Measurements from ENCODE around the gene PPP6R3.
"Not testable (repeated sequence)": the region's sequence is repeated elsewhere in the genome, so short reads cannot be mapped to it uniquely, and the experiment has no call there.

The PPP6R3 gene

GRCh38 chr11:68601147-68601546 lies 140.6 kb downstream of the PPP6R3 start:
- DNase-seq (ENCODE audit: low read depth in 3 of 3): no peak

DNA sequence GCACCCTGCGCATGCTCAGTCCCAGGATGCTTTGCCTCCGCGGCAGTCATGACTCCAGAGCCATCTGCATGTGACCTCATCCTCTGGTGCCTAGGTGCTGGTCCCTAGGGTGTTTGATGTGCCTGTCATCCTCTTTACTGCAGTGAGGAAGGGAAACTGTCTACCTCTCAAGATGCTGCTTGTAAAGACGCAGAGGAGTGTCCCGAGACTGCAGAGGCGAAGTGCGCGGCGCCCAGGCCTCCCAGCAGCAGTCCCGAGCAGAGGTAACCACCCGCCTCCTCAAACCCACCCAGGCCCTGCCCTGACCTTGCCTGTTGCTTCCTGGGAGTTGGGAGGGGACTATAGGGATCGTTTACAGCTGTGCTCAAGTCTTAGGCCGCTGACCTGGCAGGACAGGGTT lies 149.2 kb downstream of the PPP6R3 start:
- no peak for DNase-seq (ENCODE audit: low read depth in 3 of 3)

GRCh38 chr11:68610452-68611116 lies 150.0 kb downstream of the PPP6R3 start:
- no peak for DNase-seq (ENCODE audit: low read depth in 3 of 3)

- DNase-seq (ENCODE audit: low read depth in 3 of 3): no peak
Observed at GRCh38 chr11:68615657-68616056, 155.1 kb downstream of the PPP6R3 start.

- no peak for DNase-seq (ENCODE audit: low read depth in 3 of 3)
Observed at GRCh38 chr11:68617925-68618809, 157.6 kb downstream of the PPP6R3 start.

DNA sequence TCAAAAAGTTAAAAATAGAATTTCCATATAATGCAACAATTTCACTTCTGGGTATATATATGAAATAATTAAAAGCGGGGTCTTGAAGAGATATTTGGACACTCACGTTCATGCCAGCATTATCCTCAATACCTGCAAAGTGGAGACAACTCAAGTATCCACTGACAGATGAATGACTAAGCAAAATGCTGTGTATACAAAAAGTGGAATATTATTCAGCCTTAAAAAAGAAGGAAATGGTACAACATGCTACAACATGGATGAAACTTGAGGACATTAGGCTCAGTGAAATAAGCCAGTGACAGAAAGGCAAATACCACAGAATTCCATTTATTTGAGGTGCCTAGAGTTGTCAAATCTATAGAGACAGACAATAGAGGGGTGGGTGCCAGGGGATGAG lies 161.3 kb downstream of the PPP6R3 start:
- DNase-seq (ENCODE audit: low read depth in 3 of 3): no peak

- DNase-seq (ENCODE audit: low read depth in 3 of 3): not testable (repeated sequence)
Observed at GRCh38 chr11:68623706-68624105, 163.2 kb downstream of the PPP6R3 start.

GRCh38 chr11:68625069-68625468 lies 164.5 kb downstream of the PPP6R3 start:
- not testable (repeated sequence) for DNase-seq (ENCODE audit: low read depth in 3 of 3)

GRCh38 chr11:68626236-68626635 lies 165.7 kb downstream of the PPP6R3 start:
- DNase-seq (ENCODE audit: low read depth in 3 of 3): not testable (repeated sequence)

GRCh38 chr11:68628837-68629236 lies 168.3 kb downstream of the PPP6R3 start:
- DNase-seq (ENCODE audit: low read depth in 3 of 3): not testable (repeated sequence)

- not testable (repeated sequence) for DNase-seq (ENCODE audit: low read depth in 3 of 3)
Observed at GRCh38 chr11:68632375-68632774, 171.8 kb downstream of the PPP6R3 start.

- DNase-seq (ENCODE audit: low read depth in 3 of 3): peak in 1 of 3 experiments; percentile 32
Observed at GRCh38 chr11:68632802-68633201, 172.2 kb downstream of the PPP6R3 start.

DNA sequence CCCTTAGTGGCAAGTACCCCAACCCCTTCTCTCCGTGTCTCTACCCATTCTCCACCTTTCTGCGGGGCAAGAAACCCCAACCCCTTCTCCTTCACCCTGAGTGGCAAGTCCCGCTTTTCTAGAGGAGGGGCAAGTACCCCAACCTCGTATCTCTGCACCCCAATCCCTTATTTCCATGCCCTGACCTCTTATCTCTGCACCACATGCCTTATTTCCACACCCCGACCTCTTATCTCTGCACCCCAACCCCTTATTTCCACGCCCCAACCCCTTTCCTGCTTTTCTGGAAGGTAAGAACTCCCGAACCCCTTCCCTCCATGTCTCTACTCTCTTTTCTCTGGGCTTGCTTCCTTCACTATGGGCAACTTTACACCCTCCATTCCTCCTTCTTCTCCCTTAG lies 174.1 kb downstream of the PPP6R3 start:
- not testable (repeated sequence) for DNase-seq (ENCODE audit: low read depth in 3 of 3)

- DNase-seq (ENCODE audit: low read depth in 3 of 3): not testable (repeated sequence)
Observed at GRCh38 chr11:68635172-68635571, 174.6 kb downstream of the PPP6R3 start.

- not testable (repeated sequence) for DNase-seq (ENCODE audit: low read depth in 3 of 3)
Observed at GRCh38 chr11:68635883-68636282, 175.3 kb downstream of the PPP6R3 start.

DNA sequence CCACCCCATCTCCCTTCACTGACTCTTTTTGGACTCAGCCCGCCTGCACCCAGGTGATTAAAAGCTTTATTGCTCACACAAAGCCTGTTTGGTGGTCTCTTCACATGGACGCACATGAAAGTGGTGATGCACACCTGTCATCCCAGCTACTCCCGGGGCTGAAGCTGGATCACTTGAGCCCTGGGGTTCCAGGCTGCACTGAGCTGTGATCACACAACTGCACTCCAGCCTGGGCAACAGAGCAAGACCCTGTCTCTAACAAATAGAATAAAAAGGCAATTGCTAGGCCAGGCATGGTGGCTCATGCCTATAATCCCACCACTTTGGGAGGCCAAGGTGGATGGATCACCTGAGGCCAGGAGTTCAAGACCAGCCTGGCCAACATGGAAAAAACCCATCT lies 178.8 kb downstream of the PPP6R3 start:
- not testable (repeated sequence) for DNase-seq (ENCODE audit: low read depth in 3 of 3)

DNA sequence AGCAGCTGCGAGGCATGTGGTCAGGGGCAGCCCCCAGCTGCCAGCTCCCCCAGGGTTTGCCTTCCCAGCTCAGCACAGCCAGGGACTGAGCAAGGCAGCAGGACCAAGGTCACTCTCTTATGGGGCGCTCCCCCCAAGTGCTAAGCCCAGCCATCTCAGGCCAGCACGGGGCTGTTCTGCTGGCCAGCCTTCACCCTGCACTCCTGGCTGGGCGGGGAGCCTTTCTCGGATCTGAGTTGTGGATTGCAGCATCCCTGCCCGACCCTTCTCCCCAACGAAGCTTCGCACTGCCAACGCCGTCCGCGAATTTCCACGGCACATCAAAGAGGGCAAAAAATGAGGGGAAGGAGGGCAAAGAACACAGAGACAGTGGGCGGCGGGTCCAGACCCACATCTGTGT lies 181.3 kb downstream of the PPP6R3 start:
- DNase-seq (ENCODE audit: low read depth in 3 of 3): no peak

DNA sequence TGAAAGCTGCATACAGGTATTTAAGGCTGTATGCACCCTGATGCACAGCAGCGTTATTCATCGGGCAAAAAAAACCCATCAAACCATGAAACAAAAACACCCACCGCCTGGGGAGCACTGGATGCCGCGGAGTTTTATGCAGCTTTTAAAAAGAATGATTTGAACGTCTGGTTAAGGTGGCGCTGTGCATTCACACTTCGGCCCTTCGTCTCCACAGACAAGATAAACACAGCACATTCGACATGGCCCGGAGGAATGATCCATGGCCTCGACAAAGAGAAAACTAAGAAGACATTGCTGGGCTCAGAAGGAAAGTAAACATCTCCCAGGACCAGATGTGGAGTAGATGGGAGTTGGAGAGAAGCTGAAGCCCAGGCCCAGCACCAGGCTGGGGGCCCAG lies 183.0 kb downstream of the PPP6R3 start:
- no peak for DNase-seq (ENCODE audit: low read depth in 3 of 3)

DNA sequence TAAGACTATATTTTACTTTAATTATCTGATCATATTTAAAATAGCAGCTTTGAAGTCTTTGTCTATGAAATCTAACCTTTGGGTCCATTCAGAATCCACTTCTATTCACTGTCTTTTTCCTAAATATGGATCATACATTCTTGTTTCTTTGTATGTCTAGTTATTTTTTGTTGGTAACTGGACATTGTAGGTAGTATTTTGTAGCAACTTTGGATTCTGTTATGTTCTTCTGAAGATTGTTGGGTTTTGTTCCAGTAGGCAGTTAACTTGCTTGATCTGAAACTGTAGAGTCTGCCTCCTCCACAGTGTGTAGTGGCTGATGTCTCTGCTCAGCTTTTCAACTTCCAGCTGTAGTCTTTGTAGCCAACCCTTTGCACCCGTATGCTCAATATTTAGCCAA lies 186.3 kb downstream of the PPP6R3 start:
- DNase-seq (ENCODE audit: low read depth in 3 of 3): no peak

- DNase-seq (ENCODE audit: low read depth in 3 of 3): no peak
Observed at GRCh38 chr11:68649851-68650555, 189.5 kb downstream of the PPP6R3 start.

- DNase-seq (ENCODE audit: low read depth in 3 of 3): no peak
Observed at GRCh38 chr11:68650801-68651200, 190.2 kb downstream of the PPP6R3 start.

DNA sequence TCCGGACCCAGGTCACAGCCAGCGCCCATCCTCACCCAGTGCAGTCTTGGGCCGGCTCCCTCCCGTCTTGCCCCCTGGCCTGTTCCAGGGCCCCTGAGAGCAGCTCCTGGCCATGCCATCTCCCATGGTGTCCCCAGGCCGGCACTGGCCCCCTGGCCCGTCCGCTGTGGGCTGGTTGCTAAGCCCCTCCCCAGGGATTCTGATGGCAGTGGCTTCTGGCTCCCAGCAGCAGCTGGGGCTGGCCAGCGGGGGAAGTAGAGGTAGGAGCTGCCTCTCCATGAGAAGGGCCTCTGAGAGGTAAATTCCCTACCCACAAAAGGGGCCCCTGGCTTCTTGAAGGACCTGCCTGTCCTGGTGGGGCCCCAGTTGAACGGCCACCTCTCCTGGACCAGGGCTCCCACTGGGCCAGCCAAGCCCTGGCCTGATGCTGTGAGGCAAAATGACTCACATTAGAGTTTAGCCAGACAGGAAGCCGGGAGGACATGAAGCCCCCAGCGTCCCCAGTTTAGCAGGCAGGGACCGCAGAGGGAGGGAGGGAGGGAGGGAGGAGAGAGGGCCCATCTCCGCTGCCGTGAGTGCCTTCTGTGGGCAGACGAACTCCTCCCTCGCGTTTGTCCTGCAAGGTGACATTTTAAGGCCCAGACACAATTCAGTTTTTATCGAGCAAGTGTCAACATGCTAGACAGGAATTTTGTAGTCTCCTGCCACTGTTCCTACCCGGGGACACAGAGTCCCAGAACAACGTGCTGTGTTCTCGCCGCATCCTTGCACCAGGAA lies 190.8 kb downstream of the PPP6R3 start:
- no peak for DNase-seq (ENCODE audit: low read depth in 3 of 3)
